ENCODE data around the gene DHRS7B.

DNA sequence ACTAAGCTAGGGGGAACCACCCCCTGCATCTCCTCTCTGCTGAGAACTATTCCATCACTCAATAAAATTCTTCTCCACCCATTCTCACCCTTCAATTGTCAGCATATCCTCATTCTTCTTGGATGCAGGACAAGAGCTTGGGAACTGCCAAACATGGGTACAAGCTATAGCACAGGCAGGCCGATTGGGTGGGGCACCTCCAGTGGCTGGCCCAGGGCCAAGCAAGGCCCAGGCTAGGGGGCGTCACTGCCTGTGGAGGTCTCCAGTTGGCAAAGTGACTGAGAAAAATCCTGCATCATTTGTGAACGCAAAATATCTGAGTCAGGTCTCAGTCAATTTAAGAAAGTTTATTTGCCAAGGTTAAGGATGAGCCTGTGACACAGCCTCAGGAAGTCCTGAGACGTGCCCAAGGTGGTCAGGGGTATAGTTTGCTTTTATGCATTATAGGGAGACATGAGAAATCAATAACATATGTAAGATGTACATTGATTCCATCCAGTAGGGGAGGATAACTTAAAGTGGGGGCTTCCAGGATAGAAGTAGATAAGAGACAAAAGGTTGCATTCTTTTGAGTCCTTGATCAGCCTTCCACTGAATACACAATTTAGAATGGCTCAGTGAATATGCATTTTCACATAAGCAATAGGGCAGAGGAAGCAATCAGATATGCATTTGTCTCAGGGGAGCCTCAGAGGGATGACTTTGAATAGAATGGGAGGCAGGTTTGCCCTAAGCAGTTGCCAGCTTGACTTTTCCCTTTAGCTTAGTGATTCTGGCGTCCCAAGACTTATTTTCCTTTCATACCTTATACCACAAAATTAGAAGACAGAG, 21.5 kb upstream of the DHRS7B start:
- no peak for TF ChIP-seq POLR2A (IDR thresholded peaks at IDR 0.05)
- TF ChIP-seq, protein P1, sequence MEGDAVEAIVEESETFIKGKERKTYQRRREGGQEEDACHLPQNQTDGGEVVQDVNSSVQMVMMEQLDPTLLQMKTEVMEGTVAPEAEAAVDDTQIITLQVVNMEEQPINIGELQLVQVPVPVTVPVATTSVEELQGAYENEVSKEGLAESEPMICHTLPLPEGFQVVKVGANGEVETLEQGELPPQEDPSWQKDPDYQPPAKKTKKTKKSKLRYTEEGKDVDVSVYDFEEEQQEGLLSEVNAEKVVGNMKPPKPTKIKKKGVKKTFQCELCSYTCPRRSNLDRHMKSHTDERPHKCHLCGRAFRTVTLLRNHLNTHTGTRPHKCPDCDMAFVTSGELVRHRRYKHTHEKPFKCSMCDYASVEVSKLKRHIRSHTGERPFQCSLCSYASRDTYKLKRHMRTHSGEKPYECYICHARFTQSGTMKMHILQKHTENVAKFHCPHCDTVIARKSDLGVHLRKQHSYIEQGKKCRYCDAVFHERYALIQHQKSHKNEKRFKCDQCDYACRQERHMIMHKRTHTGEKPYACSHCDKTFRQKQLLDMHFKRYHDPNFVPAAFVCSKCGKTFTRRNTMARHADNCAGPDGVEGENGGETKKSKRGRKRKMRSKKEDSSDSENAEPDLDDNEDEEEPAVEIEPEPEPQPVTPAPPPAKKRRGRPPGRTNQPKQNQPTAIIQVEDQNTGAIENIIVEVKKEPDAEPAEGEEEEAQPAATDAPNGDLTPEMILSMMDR (IDR thresholded peaks at IDR 0.05): no peak

All from esophagus squamous epithelium (tissue), 4 donors.